ENCODE measurements around the gene TSC22D3. TPM values are rescaled to one million over a fixed set of nuclear protein-coding genes. Genes with fewer than 3 reads are reported as not detected.

Gene TSC22D3
- total and polyA plus RNA-seq, 2 donors (not counting 1 experiment from before 2014, with no cell fraction given) = 447 to 3,050 TPM

- intact Hi-C loops (cut with micrococcal nuclease) = no loop called here
- ChIA-PET POLR2A (interaction anchor here (0.5 to 1.0 kb wide), 2 partner anchors 11 to 19 kb away, joined by 3 to 4 read pairs; no protein-coding TSS in a partner anchor), CTCF (interaction anchor here (0.9 to 1.3 kb wide), 3 partner anchors 13 to 76 kb away, joined by 3 to 4 read pairs (median 3); partner anchors contain the start of gene TSC22D3)
- Histone ChIP-seq H3K4me3 (ENCODE audit: control extremely low read depth in 1 of 5, extremely low read depth in 1 of 5, insufficient read depth in 1 of 5, low read depth in 2 of 5, low read length in 4 of 5) (no peak overlapping the region), H3K9ac (ENCODE audit: low read length) (no peak overlapping the region), H3K9me3 (ENCODE audit: control extremely low read depth in 1 of 3, control insufficient read depth in 2 of 3, insufficient read depth in 1 of 3, low read length in 2 of 3) (no peaks in the 10 kb centered on the region), H3K4me1 (ENCODE audit: control insufficient read depth in 2 of 2, insufficient read depth in 2 of 2, low read length in 2 of 2) (peaks cover 0 to 4% of the 10 kb centered on the region in 2 donors), H3K36me3 (replicated peaks in 1 of 2; ENCODE audit: control extremely low read depth in 1 of 2, control insufficient read depth in 1 of 2, extremely low read depth in 1 of 2, insufficient read depth in 2 of 2, low read length in 1 of 2) (no peaks in the 10 kb centered on the region), H2AFZ (ENCODE audit: insufficient read depth, low read depth, low read length, poor library complexity, severe bottlenecking) (no peak overlapping the region), H3K4me2 (replicated peaks; ENCODE audit: low read depth, low read length, poor library complexity, severe bottlenecking) (no peak overlapping the region), H3K79me2 (ENCODE audit: control insufficient read depth, insufficient read depth, low read length) (no peaks in the 10 kb centered on the region), H3K27me3 (replicated peaks in 1 of 4; ENCODE audit: control extremely low read depth in 1 of 4, control insufficient read depth in 3 of 4, insufficient read depth in 4 of 4, low read length in 3 of 4) (no peaks in the 10 kb centered on the region), H4K20me1 (ENCODE audit: control insufficient read depth, insufficient read depth, low read length, poor library complexity, severe bottlenecking) (no peaks in the 10 kb centered on the region), H3K27ac (ENCODE audit: low read length in 2 of 2) (no peak overlapping the region)
- H3K9me3 Mint-ChIP-seq (ENCODE audit: insufficient read depth) = no peaks in the 10 kb centered on the region
- peaks cover 12% of the 10 kb centered on the region for H3K4me1 Mint-ChIP-seq
- no peak overlapping the region for H3K4me3 Mint-ChIP-seq
- 95% methylated on average over 4 of the region's 9 CpGs for WGBS (ENCODE audit: insufficient coverage)
- DNase-seq (no peak), ATAC-seq (ENCODE audit: low read depth) (no peak)
- TF ChIP-seq CTCF (IDR thresholded peaks at IDR 0.05) (no peak), EZH2 (IDR thresholded peaks at IDR 0.05; ENCODE audit: borderline replicate concordance, insufficient read depth, low read depth, low read length, poor library complexity, severe bottlenecking) (no peak)
- no peak overlapping the region for H3K27ac Mint-ChIP-seq
- H3K27me3 Mint-ChIP-seq = no peaks in the 10 kb centered on the region
Observed at GRCh38 chrX:107730991-107731766, 44.4 kb downstream of the TSC22D3 start.

- H3K4me2 ChIP-seq (replicated peaks; ENCODE audit: low read depth, low read length, poor library complexity, severe bottlenecking) = no peak overlapping the region
- no peak overlapping the region for H2AFZ ChIP-seq (ENCODE audit: insufficient read depth, low read depth, low read length, poor library complexity, severe bottlenecking)
- H4K20me1 ChIP-seq (ENCODE audit: control insufficient read depth, insufficient read depth, low read length, poor library complexity, severe bottlenecking) = no peaks in the 10 kb centered on the region
- Mint-ChIP-seq H3K4me3 (no peak overlapping the region), H3K27me3 (no peaks in the 10 kb centered on the region), H3K4me1 (peaks cover 12% of the 10 kb centered on the region), H3K27ac (no peak overlapping the region), H3K9me3 (ENCODE audit: insufficient read depth) (no peaks in the 10 kb centered on the region)
- DNase-seq (no peak), ATAC-seq (ENCODE audit: low read depth) (no peak)
- ChIA-PET POLR2A (no interaction called here), CTCF (no interaction called here)
- intact Hi-C loops (cut with micrococcal nuclease) = no loop called here
- H3K4me1 ChIP-seq (ENCODE audit: control insufficient read depth in 2 of 2, insufficient read depth in 2 of 2, low read length in 2 of 2) = peaks cover 0 to 4% of the 10 kb centered on the region in 2 donors
- no peaks in the 10 kb centered on the region for H3K27me3 ChIP-seq (replicated peaks in 1 of 4; ENCODE audit: control extremely low read depth in 1 of 4, control insufficient read depth in 3 of 4, insufficient read depth in 4 of 4, low read length in 3 of 4)
- TF ChIP-seq EZH2 (IDR thresholded peaks at IDR 0.05; ENCODE audit: borderline replicate concordance, insufficient read depth, low read depth, low read length, poor library complexity, severe bottlenecking) (no peak), CTCF (IDR thresholded peaks at IDR 0.05) (no peak)
- no peaks in the 10 kb centered on the region for H3K9me3 ChIP-seq (ENCODE audit: control extremely low read depth in 1 of 3, control insufficient read depth in 2 of 3, insufficient read depth in 1 of 3, low read length in 2 of 3)
- WGBS (ENCODE audit: insufficient coverage) = no CpG with 5 or more reads among the region's 1 CpG
- no peak overlapping the region for H3K4me3 ChIP-seq (ENCODE audit: control extremely low read depth in 1 of 5, extremely low read depth in 1 of 5, insufficient read depth in 1 of 5, low read depth in 2 of 5, low read length in 4 of 5)
- H3K36me3 ChIP-seq (replicated peaks in 1 of 2; ENCODE audit: control extremely low read depth in 1 of 2, control insufficient read depth in 1 of 2, extremely low read depth in 1 of 2, insufficient read depth in 2 of 2, low read length in 1 of 2) = no peaks in the 10 kb centered on the region
- H3K27ac ChIP-seq (ENCODE audit: low read length in 2 of 2) = no peak overlapping the region
- no peaks in the 10 kb centered on the region for H3K79me2 ChIP-seq (ENCODE audit: control insufficient read depth, insufficient read depth, low read length)
- no peak overlapping the region for H3K9ac ChIP-seq (ENCODE audit: low read length)
Observed at GRCh38 chrX:107730298-107730655, 45.3 kb downstream of the TSC22D3 start.
